Pancreas (tissue), 10 donors: Measurements from ENCODE around the gene EXD2. TPM values are rescaled to one million over a fixed set of nuclear protein-coding genes. Genes with fewer than 3 reads are reported as not detected.

Source experiments
- ATAC-seq, 4 donors: fragments of 200-7000 bp; cut with Tn5 transposase; one replicate each; pipeline versions ENCODE4 v1.8.0 to v1.9.1; 2020; ENCODE audit warnings: mild to moderate bottlenecking in 4 of 4, moderate library complexity in 4 of 4
- DNase-seq, 6 donors: peaks; one replicate each; pipeline ENCODE4 v3.0.0-alpha.2; 2020
- FAIRE-seq: peaks from 2 replicates; lab custom pipeline; 2012; peaks lifted over from hg19 to GRCh38; lab: Jason Lieb, UNC
- H3K27ac ChIP-seq, 4 donors: fragments of 200-600 bp; sonication (generic); 1 replicate in 3 of 4; 2 replicates in 1 of 4; pipeline versions ENCODE4 v1.5.0 to v1.8.0; 2020
- H3K27me3 ChIP-seq, 4 donors: fragments of 200-600 bp; one replicate each; pipeline ENCODE4 v1.8.0; 2021
- H3K36me3 ChIP-seq, 3 donors: fragments of 200-600 bp; sonication (generic) in 1 of 3; one replicate each; pipeline versions ENCODE4 v1.5.0 to v1.8.0; 2020 to 2021
- H3K4me1 ChIP-seq, 3 donors: fragments of 200-600 bp; one replicate each; pipeline ENCODE4 v1.8.0; 2021
- H3K4me3 ChIP-seq, 4 donors: fragments of 200-600 bp; sonication (generic) in 2 of 4; one replicate each; pipeline versions ENCODE4 v1.5.0 to v1.8.0; 2020 to 2021
- H3K9me3 ChIP-seq, 4 donors: fragments of 200-600 bp; one replicate each; pipeline ENCODE4 v1.8.0; 2021
- CTCF ChIP-seq, 4 donors: fragments of 200-600 bp; sonication (generic) in 3 of 4; IDR thresholded peaks; one replicate each; pipeline versions ENCODE4 v1.5.0 to v1.8.0; 2021; ENCODE audit warnings: antibody characterized with exemption in 4 of 4
- WGBS, 2 donors: extraction: QIAGEN DNeasy Blood & Tissue Kit; methylation state at CpG; one replicate each; pipeline ENCODE4 v1.1.7; 2013; 5-methylcytosine and 5-hydroxymethylcytosine counted together
- intact Hi-C, 3 donors: fragments of 100-400 bp; cut with DNase I; formaldehyde crosslinking; loops; one replicate each; pipeline versions ENCODE4 v1.11.1 to v1.14.2; 2022
- polyA plus RNA-seq, 2 donors: library from polyadenylated mRNA; stranded (reverse); fragments of 200-250 nt; gene quantifications; one replicate each; pipeline ENCODE4 v1.2.3, GENCODE V29; 2013
- total RNA-seq, 6 donors: library from RNA; stranded (reverse); fragmentation: NEBNext Ultra II Directional in 4 of 6; extraction: Animal tissue kit (Norgen Biotek cat#: 25700) in 4 of 6; gene quantifications; one replicate each; pipeline versions ENCODE4 v1.2.1 to v1.2.4, GENCODE V29; 2021 to 2023
- donor health status: healthy with polysubstance abuse.
- donor health status: DM: no; HTN: no; CAD: no; lungs with moderate emphysema.
- donor health status: DM: no; HTN: no; CAD: no.
- donor health status: control.
- donor health status: control.
- donor health status: Bipolar disorder and iron deficiency.
- donor health status: DM: yes; HTN: yes; CAD: no.
- donor health status: DM: no; HTN: no; CAD: no.
- donor health status: DM: no; HTN: no; CAD: no.
- donor health status: DM: yes; HTN: yes; CAD: no.

Gene EXD2
- total and polyA plus RNA-seq, 8 donors, result 9.5 to 24.5 (median 18.5) TPM

- Histone ChIP-seq H3K9me3 (no peaks in the 10 kb centered on the region), H3K27me3 (no peaks in the 10 kb centered on the region), H3K27ac (no peak overlapping the region), H3K4me3 (no peak overlapping the region), H3K4me1 (no peaks in the 10 kb centered on the region), H3K36me3 (no peaks in the 10 kb centered on the region)
- ATAC-seq (no peak), DNase-seq (no peak), FAIRE-seq (no peak)
- TF ChIP-seq CTCF (IDR thresholded peaks at IDR 0.05), result no peak
- 57 to 71% methylated on average over 2 of the region's 2 CpGs for WGBS, 2 donors
- intact Hi-C loops, result no loop called here
These were observed 76.9 kb downstream of the EXD2 start for GRCh38 chr14:69268223-69268622.

- Histone ChIP-seq H3K27me3 (no peaks in the 10 kb centered on the region), H3K9me3 (no peaks in the 10 kb centered on the region), H3K36me3 (no peaks in the 10 kb centered on the region), H3K27ac (no peak overlapping the region), H3K4me3 (no peak overlapping the region), H3K4me1 (no peaks in the 10 kb centered on the region)
- intact Hi-C loops, result no loop called here
- 73 to 76% methylated on average over 4 of the region's 4 CpGs for WGBS, 2 donors
- TF ChIP-seq CTCF (IDR thresholded peaks at IDR 0.05), result no peak
- FAIRE-seq, result no peak
- ATAC-seq, result no peak
- DNase-seq, result no peak
These were observed 77.5 kb downstream of the EXD2 start for GRCh38 chr14:69268763-69269162.

GRCh38 chr14:69269381-69269780 is 78.1 kb downstream of the EXD2 start:
- 75 to 88% methylated on average over 1 of the region's 1 CpG for WGBS, 2 donors
- Histone ChIP-seq H3K36me3 (no peaks in the 10 kb centered on the region), H3K9me3 (no peaks in the 10 kb centered on the region), H3K4me3 (no peak overlapping the region), H3K27me3 (no peaks in the 10 kb centered on the region), H3K27ac (no peak overlapping the region), H3K4me1 (no peaks in the 10 kb centered on the region)
- intact Hi-C loops, result no loop called here
- FAIRE-seq (no peak), DNase-seq (no peak), ATAC-seq (no peak)
- no peak for TF ChIP-seq CTCF (IDR thresholded peaks at IDR 0.05)

GRCh38 chr14:69270097-69270496 is 78.8 kb downstream of the EXD2 start:
- no peaks in the 10 kb centered on the region for H3K36me3 ChIP-seq
- DNase-seq, result no peak
- TF ChIP-seq CTCF (IDR thresholded peaks at IDR 0.05), result no peak
- no peaks in the 10 kb centered on the region for H3K4me1 ChIP-seq
- ATAC-seq, result no peak
- no peak overlapping the region for H3K27ac ChIP-seq
- no peaks in the 10 kb centered on the region for H3K27me3 ChIP-seq
- H3K9me3 ChIP-seq, result no peaks in the 10 kb centered on the region
- 79 to 83% methylated on average over 10 of the region's 10 CpGs for WGBS, 2 donors
- no peak overlapping the region for H3K4me3 ChIP-seq
- intact Hi-C loops, result no loop called here
- FAIRE-seq, result no peak

DNA sequence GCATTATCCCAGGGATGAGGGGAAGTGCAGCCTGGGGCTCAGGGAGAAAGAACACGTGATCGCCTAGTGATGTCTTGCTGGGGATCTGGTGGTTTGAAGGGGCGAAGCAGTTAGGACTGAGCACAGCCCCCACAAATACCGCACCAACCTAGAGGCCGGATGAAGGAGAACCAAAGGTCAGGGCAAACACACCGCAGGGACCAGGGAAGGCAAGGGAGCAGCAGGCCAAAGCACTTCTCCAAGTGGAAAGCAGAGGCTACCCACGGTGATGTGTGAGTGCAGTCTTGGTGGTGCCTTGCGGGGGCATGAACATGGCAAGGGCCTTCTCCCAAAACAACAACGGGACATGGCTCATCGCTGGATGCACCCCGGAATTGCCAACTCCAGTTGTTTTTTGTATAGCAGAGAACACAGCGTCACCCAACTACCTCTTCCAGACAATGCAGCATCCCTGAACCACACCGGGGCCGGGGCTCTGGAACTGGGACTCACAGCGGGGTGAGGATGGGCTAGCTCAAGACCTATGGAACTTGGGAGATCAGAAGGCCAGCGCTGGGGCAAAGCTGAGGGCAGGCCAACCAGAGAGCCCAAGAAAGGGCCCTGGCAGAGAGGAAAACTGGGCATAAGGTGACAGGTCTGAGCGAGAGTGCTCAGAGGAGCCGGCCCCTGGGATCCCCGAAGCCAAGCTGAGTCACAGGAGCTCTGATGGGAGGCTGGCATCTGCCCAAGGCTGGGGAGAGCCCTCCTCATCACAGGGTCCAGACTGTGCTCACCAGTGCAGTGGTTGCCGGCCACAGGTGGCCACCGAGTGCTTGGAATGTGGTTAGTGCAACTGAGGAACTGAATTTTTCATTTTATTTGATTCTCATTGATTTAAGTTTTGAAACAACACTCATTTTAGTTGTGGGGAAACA is 79.8 kb downstream of the EXD2 start:
- H3K36me3 ChIP-seq, result no peaks in the 10 kb centered on the region
- H3K9me3 ChIP-seq, result no peaks in the 10 kb centered on the region
- FAIRE-seq, result no peak
- 84% methylated on average over 21 of the region's 21 CpGs for WGBS, 2 donors
- intact Hi-C loops, result no loop called here
- no peak for DNase-seq
- no peak for TF ChIP-seq CTCF (IDR thresholded peaks at IDR 0.05)
- no peak for ATAC-seq
- H3K27ac ChIP-seq, result no peak overlapping the region
- no peak overlapping the region for H3K4me3 ChIP-seq
- H3K4me1 ChIP-seq, result no peaks in the 10 kb centered on the region
- no peaks in the 10 kb centered on the region for H3K27me3 ChIP-seq
